HG03457 (cell line): ENCODE measurements around the gene CCDC68.
"Not testable (repeated sequence)": the region's sequence is repeated elsewhere in the genome, so short reads cannot be mapped to it uniquely, and the experiment has no call there.

Source experiments
- ATAC-seq: cut with Tn5 transposase; IDR thresholded peaks from one replicate; pipeline ENCODE4 v1.9.1; 2021; ENCODE audit warnings: moderate number of reproducible peaks; ENCODE audit not compliant: unreplicated experiment

Gene CCDC68

GRCh38 chr18:54878659-54879358 lies 80.5 kb downstream of the CCDC68 start:
- ATAC-seq: no peak

- no peak for ATAC-seq
These were observed 81.1 kb downstream of the CCDC68 start for GRCh38 chr18:54878159-54878622.

- ATAC-seq: no peak
These were observed 82.2 kb downstream of the CCDC68 start for GRCh38 chr18:54877076-54877475.

GRCh38 chr18:54875063-54875462 lies 84.2 kb downstream of the CCDC68 start:
- no peak for ATAC-seq

GRCh38 chr18:54873884-54874255 lies 85.4 kb downstream of the CCDC68 start:
- no peak for ATAC-seq

- ATAC-seq: no peak
These were observed 86.6 kb downstream of the CCDC68 start for GRCh38 chr18:54872681-54873080.

- no peak for ATAC-seq
These were observed 88.0 kb downstream of the CCDC68 start for GRCh38 chr18:54871231-54871630.

GRCh38 chr18:54867131-54867530 lies 92.1 kb downstream of the CCDC68 start:
- ATAC-seq: no peak

GRCh38 chr18:54860941-54861340 lies 98.3 kb downstream of the CCDC68 start:
- ATAC-seq: no peak

- ATAC-seq: no peak
These were observed 99.4 kb downstream of the CCDC68 start for GRCh38 chr18:54859667-54860421.

- no peak for ATAC-seq
These were observed 101.8 kb downstream of the CCDC68 start for GRCh38 chr18:54857499-54857898.

- no peak for ATAC-seq
These were observed 103.1 kb downstream of the CCDC68 start for GRCh38 chr18:54856105-54856646.

- not testable (repeated sequence) for ATAC-seq
These were observed 104.2 kb downstream of the CCDC68 start for GRCh38 chr18:54855050-54855449.

- ATAC-seq: no peak
These were observed 106.2 kb downstream of the CCDC68 start for GRCh38 chr18:54852780-54853675.
